Measurements from ENCODE around the gene CHD3. TPM values are rescaled to one million over a fixed set of nuclear protein-coding genes. Genes with fewer than 3 reads are reported as not detected.

CHD3 gene
- total RNA-seq, 1 donor, result 111 TPM

DNA sequence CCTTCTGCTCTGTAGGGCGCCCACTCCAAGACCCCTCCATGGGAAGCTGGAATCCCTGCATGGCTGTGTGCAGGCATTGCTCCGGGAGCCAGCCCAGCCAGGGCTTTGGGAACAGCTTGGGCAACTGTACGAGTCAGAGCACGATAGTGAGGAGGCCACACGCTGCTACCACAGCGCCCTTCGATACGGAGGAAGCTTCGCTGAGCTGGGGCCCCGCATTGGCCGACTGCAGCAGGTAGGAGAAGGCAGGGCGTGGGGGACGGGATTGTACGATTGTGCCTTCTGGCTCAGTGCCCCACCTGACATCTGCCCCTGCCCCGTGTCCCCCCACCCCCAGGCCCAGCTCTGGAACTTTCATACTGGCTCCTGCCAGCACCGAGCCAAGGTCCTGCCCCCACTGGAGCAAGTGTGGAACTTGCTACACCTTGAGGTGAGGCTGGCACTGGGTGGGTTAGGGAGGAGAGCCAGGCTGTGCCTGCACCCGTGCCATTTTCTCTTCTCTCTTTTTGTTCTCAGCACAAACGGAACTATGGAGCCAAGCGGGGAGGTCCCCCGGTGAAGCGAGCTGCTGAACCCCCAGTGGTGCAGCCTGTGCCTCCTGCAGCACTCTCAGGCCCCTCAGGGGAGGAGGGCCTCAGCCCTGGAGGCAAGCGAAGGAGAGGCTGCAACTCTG is 42.4 kb upstream of the CHD3 start:
- no peak overlapping the region for H3K4me3 ChIP-seq (ENCODE audit: low read depth, low read length)
- no peak for DNase-seq (ENCODE audit: low read depth)
- TF ChIP-seq, protein P1, sequence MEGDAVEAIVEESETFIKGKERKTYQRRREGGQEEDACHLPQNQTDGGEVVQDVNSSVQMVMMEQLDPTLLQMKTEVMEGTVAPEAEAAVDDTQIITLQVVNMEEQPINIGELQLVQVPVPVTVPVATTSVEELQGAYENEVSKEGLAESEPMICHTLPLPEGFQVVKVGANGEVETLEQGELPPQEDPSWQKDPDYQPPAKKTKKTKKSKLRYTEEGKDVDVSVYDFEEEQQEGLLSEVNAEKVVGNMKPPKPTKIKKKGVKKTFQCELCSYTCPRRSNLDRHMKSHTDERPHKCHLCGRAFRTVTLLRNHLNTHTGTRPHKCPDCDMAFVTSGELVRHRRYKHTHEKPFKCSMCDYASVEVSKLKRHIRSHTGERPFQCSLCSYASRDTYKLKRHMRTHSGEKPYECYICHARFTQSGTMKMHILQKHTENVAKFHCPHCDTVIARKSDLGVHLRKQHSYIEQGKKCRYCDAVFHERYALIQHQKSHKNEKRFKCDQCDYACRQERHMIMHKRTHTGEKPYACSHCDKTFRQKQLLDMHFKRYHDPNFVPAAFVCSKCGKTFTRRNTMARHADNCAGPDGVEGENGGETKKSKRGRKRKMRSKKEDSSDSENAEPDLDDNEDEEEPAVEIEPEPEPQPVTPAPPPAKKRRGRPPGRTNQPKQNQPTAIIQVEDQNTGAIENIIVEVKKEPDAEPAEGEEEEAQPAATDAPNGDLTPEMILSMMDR (IDR thresholded peaks at IDR 0.05; ENCODE audit: insufficient read depth, low read depth, low read length), result no peak

DNA sequence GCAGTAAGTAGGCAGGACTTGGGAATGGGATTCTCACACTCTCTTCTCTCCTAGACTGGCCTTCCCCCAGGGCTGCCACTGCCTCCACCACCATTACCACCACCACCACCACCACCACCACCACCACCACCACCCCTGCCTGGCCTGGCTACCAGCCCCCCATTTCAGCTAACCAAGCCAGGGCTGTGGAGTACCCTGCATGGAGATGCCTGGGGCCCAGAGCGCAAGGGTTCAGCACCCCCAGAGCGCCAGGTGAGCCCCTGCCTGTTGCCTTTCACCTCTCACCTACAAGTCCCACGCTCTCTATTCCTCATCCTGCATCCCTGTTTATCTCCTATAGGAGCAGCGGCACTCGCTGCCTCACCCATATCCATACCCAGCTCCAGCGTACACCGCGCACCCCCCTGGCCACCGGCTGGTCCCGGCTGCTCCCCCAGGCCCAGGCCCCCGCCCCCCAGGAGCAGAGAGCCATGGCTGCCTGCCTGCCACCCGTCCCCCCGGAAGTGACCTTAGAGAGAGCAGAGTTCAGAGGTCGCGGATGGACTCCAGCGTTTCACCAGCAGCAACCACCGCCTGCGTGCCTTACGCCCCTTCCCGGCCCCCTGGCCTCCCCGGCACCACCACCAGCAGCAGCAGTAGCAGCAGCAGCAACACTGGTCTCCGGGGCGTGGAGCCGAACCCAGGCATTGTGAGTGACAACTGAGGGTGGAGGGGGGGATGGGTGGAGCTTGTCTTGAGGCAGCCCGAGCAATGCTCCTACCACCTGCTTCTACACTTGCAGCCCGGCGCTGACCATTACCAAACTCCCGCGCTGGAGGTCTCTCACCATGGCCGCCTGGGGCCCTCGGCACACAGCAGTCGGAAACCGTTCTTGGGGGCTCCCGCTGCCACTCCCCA is 41.6 kb upstream of the CHD3 start:
- TF ChIP-seq, protein P1 (IDR thresholded peaks at IDR 0.05; ENCODE audit: insufficient read depth, low read depth, low read length), result no peak
- no peak overlapping the region for H3K4me3 ChIP-seq (ENCODE audit: low read depth, low read length)
- DNase-seq (ENCODE audit: low read depth), result no peak

DNA sequence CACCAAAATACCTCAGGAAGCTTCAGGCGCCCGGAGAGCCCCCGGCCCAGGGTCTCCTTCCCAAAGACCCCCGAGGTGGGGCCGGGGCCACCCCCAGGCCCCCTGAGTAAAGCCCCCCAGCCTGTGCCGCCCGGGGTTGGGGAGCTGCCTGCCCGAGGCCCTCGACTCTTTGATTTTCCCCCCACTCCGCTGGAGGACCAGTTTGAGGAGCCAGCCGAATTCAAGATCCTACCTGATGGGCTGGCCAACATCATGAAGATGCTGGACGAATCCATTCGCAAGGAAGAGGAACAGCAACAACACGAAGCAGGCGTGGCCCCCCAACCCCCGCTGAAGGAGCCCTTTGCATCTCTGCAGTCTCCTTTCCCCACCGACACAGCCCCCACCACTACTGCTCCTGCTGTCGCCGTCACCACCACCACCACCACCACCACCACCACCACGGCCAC is 40.4 kb upstream of the CHD3 start:
- DNase-seq (ENCODE audit: low read depth), result no peak
- no peak overlapping the region for H3K4me3 ChIP-seq (ENCODE audit: low read depth, low read length)
- TF ChIP-seq, protein P1 (IDR thresholded peaks at IDR 0.05; ENCODE audit: insufficient read depth, low read depth, low read length), result no peak

DNA sequence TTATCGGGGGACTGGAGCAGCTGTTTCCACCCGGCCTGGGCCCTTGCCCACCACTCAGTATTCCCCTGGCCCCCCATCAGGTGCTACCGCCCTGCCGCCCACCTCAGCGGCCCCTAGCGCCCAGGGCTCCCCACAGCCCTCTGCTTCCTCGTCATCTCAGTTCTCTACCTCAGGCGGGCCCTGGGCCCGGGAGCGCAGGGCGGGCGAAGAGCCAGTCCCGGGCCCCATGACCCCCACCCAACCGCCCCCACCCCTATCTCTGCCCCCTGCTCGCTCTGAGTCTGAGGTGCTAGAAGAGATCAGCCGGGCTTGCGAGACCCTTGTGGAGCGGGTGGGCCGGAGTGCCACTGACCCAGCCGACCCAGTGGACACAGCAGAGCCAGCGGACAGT is 39.9 kb upstream of the CHD3 start:
- no peak overlapping the region for H3K4me3 ChIP-seq (ENCODE audit: low read depth, low read length)
- TF ChIP-seq, protein P1 (IDR thresholded peaks at IDR 0.05; ENCODE audit: insufficient read depth, low read depth, low read length), result no peak
- DNase-seq (ENCODE audit: low read depth), result no peak

DNA sequence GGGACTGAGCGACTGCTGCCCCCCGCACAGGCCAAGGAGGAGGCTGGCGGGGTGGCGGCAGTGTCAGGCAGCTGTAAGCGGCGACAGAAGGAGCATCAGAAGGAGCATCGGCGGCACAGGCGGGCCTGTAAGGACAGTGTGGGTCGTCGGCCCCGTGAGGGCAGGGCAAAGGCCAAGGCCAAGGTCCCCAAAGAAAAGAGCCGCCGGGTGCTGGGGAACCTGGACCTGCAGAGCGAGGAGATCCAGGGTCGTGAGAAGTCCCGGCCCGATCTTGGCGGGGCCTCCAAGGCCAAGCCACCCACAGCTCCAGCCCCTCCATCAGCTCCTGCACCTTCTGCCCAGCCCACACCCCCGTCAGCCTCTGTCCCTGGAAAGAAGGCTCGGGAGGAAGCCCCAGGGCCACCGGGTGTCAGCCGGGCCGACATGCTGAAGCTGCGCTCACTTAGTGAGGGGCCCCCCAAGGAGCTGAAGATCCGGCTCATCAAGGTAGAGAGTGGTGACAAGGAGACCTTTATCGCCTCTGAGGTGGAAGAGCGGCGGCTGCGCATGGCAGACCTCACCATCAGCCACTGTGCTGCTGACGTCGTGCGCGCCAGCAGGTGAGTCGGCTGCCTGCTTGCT is 39.3 kb upstream of the CHD3 start:
- no peak for DNase-seq (ENCODE audit: low read depth)
- TF ChIP-seq, protein P1 (IDR thresholded peaks at IDR 0.05; ENCODE audit: insufficient read depth, low read depth, low read length), result no peak
- no peak overlapping the region for H3K4me3 ChIP-seq (ENCODE audit: low read depth, low read length)

DNA sequence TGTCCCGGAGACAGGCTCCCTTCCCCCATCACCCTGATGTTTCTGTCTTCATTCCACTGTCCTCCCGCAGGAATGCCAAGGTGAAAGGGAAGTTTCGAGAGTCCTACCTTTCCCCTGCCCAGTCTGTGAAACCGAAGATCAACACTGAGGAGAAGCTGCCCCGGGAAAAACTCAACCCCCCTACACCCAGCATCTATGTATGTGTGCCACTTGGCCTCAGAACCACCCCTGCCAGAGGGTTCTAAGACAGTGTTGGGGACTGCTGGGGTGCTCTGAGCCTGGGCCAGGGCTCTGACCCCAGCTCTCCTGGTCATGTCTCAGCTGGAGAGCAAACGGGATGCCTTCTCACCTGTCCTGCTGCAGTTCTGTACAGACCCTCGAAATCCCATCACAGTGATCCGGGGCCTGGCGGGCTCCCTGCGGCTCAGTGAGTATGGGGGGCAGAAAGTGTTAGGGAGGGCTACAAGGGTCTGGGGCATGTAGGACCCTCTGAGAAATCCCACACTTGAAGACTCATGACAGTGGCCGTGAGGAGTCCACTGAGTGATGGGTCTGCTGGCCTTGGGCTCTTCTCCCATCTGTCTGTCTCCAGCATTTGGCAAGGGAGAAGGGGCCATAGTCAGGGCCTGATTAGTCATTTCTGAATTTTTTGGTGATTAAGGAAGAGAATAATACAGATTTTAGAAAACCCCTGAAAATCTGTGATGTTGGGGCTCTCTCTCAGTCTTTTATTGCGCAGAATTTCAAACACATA is 38.7 kb upstream of the CHD3 start:
- TF ChIP-seq, protein P1 (IDR thresholded peaks at IDR 0.05; ENCODE audit: insufficient read depth, low read depth, low read length), result no peak
- H3K4me3 ChIP-seq (ENCODE audit: low read depth, low read length), result no peak overlapping the region
- no peak for DNase-seq (ENCODE audit: low read depth)
